Measurements from ENCODE around the gene ENO1. TPM values are rescaled to one million over a fixed set of nuclear protein-coding genes. Genes with fewer than 3 reads are reported as not detected.
A peak's percentile ranks its signal among the peaks of the same experiment; 100 is the strongest.

Gene ENO1
- total RNA-seq, 2 experiments from 2014 or later = 4,199 to 4,245 TPM

GRCh38 chr1:8883491-8883890 is 5.0 kb upstream of the ENO1 start:
- H3K9me3 Mint-ChIP-seq = no peaks in the 10 kb centered on the region
- ChIA-PET POLR2A (interaction anchor here (0.7 to 2.0 kb wide), 3 partner anchors 14 to 110 kb away, joined by 6 to 7 read pairs (median 6); no protein-coding TSS in a partner anchor), CTCF (interaction anchor here (1.0 kb wide), 1 partner anchor 122 kb away, joined by 4 read pairs; no protein-coding TSS in a partner anchor)
- no peak overlapping the region for H3K27ac Mint-ChIP-seq
- no peak for DNase-seq
- H3K4me3 Mint-ChIP-seq = no peak overlapping the region
- intact Hi-C loops (cut with micrococcal nuclease) = no loop called here
- H3K36me3 Mint-ChIP-seq (ENCODE audit: low read depth) = peaks cover 6% of the 10 kb centered on the region
- H3K27me3 Mint-ChIP-seq = no peaks in the 10 kb centered on the region
- ATAC-seq = no peak
- peaks cover 11% of the 10 kb centered on the region for H3K4me1 Mint-ChIP-seq (ENCODE audit: low read depth)
- TF ChIP-seq, protein P1, sequence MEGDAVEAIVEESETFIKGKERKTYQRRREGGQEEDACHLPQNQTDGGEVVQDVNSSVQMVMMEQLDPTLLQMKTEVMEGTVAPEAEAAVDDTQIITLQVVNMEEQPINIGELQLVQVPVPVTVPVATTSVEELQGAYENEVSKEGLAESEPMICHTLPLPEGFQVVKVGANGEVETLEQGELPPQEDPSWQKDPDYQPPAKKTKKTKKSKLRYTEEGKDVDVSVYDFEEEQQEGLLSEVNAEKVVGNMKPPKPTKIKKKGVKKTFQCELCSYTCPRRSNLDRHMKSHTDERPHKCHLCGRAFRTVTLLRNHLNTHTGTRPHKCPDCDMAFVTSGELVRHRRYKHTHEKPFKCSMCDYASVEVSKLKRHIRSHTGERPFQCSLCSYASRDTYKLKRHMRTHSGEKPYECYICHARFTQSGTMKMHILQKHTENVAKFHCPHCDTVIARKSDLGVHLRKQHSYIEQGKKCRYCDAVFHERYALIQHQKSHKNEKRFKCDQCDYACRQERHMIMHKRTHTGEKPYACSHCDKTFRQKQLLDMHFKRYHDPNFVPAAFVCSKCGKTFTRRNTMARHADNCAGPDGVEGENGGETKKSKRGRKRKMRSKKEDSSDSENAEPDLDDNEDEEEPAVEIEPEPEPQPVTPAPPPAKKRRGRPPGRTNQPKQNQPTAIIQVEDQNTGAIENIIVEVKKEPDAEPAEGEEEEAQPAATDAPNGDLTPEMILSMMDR (IDR thresholded peaks at IDR 0.05) = no peak

DNA sequence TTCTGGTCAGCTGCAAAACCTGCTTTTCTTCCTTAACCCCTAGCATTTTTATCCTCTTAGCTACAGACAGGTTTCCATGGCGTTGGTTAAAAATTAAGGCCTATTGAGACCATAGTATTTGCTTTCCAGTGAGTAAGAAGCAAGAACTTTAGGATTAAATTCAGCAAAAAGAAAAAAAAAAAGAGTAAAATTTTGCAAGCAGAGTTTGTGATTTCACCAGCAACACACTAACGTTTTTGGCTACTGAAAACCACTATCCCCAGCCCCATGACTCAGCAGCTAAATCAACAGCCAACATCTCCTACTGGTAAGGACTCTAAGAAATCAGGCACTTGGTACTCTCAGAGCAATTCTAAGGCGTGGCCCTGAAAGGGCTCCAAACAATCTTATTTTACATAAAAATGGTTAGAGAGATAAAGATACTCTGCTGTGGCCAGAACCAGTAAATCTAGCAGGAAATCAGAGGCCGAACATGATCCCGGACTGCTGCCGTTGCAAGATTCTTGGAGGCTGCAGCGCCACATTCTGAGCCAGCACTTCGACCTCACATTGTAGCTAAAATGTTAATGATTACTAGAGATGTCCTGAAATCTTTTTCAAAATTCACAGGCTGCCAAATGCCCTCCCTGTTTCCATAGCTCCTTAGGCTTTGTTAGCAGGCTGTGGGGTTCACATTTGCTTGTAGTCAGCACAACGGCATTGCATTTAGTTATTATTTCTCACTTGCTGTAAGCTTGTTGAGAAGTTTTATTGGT is 1.6 kb upstream of the ENO1 start:
- CTCF ChIA-PET = interaction anchor here (0.7 to 5.2 kb wide), 14 partner anchors 11 to 125 kb away, joined by 3 to 35 read pairs (median 4); no protein-coding TSS in a partner anchor
- DNase-seq = peak; percentile 76
- POLR2A ChIA-PET = interaction anchor here (2.5 to 8.1 kb wide), 5 partner anchors 15 to 87 kb away, joined by 9 to 181 read pairs (median 71); no protein-coding TSS in a partner anchor

DNA sequence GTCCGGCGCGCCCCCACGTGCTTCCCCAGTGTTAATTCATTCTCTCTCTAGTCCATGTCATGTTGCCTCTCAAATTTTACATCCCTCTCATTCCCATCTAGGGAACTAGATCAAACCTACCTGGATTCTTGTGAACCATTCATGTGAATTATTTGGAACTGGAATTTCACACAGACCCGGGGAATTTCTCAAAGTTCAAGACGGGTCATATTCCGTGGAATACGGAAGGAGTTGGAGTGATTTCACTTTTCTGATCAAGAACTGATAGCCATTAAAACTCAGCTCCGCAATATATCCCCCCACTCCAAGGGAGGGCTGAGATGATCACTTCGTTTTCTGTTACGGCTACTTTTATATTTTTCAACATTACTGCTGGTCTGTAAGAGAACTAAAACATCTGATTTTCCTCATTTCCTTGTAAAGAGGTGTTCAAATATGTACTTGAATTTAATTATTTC is 1.0 kb upstream of the ENO1 start:
- DNase-seq (no peak), ATAC-seq (no peak)
- TF ChIP-seq, protein P1 (IDR thresholded peaks at IDR 0.05) = peak; percentile 36
- H3K9me3 Mint-ChIP-seq = no peaks in the 10 kb centered on the region
- no peaks in the 10 kb centered on the region for H3K27me3 Mint-ChIP-seq
- H3K36me3 Mint-ChIP-seq (ENCODE audit: low read depth) = peaks cover 44% of the 10 kb centered on the region
- H3K4me3 Mint-ChIP-seq = peak overlapping the region; percentile 90
- peak overlapping the region; percentile 99 for H3K27ac Mint-ChIP-seq
- CTCF ChIA-PET = interaction anchor here (0.8 to 5.2 kb wide), 12 partner anchors 12 to 125 kb away, joined by 3 to 35 read pairs (median 4); no protein-coding TSS in a partner anchor
- H3K4me1 Mint-ChIP-seq (ENCODE audit: low read depth) = peaks cover 19% of the 10 kb centered on the region
- POLR2A ChIA-PET = interaction anchor here (1.0 to 8.1 kb wide), 10 partner anchors 14 to 88 kb away, joined by 3 to 181 read pairs (median 14); no protein-coding TSS in a partner anchor
- intact Hi-C loops (cut with micrococcal nuclease) = loop anchor here (2.0 to 10.0 kb wide), 2 partner anchors 19 to 45 kb away; no protein-coding TSS in a partner anchor

More for the DNA sequence above, 1.6 kb upstream of the ENO1 start:
- Mint-ChIP-seq H3K9me3 (no peaks in the 10 kb centered on the region), H3K36me3 (ENCODE audit: low read depth) (peaks cover 38% of the 10 kb centered on the region), H3K27ac (peak overlapping the region; percentile 99), H3K4me3 (peak overlapping the region; percentile 90), H3K4me1 (ENCODE audit: low read depth) (peaks cover 15% of the 10 kb centered on the region), H3K27me3 (no peaks in the 10 kb centered on the region)
- intact Hi-C loops (cut with micrococcal nuclease) = loop anchor here (2.0 to 10.0 kb wide), 2 partner anchors 19 to 45 kb away; no protein-coding TSS in a partner anchor
- TF ChIP-seq, protein P1 (IDR thresholded peaks at IDR 0.05) = no peak
- no peak for ATAC-seq

- intact Hi-C loops (cut with micrococcal nuclease) = loop anchor here (2.0 to 10.0 kb wide), 2 partner anchors 20 to 46 kb away; no protein-coding TSS in a partner anchor
- Mint-ChIP-seq H3K27me3 (no peaks in the 10 kb centered on the region), H3K9me3 (no peaks in the 10 kb centered on the region), H3K36me3 (ENCODE audit: low read depth) (peaks cover 50% of the 10 kb centered on the region), H3K4me3 (peak overlapping the region; percentile 90), H3K27ac (peak overlapping the region; percentile 100), H3K4me1 (ENCODE audit: low read depth) (peaks cover 22% of the 10 kb centered on the region)
- DNase-seq (peak; percentile 99), ATAC-seq (peak; percentile 73)
- TF ChIP-seq, protein P1 (IDR thresholded peaks at IDR 0.05) = no peak
- ChIA-PET CTCF (interaction anchor here (0.6 to 5.2 kb wide), 7 partner anchors 19 to 778 kb away, joined by 3 to 35 read pairs (median 3); no protein-coding TSS in a partner anchor), POLR2A (interaction anchor here (0.9 to 8.1 kb wide), 19 partner anchors 9 to 125 kb away, joined by 3 to 181 read pairs (median 9); partner anchors contain the start of gene CA6)
Measured at GRCh38 chr1:8878698-8879463, 395 bp upstream of the ENO1 start.
